PC-3 (cell line): Measurements from ENCODE around the gene CFTR.

Experiments
- CTCF ChIP-seq: fragments of 300-600 bp; sonication (generic); conservative IDR thresholded peaks from 2 replicates; pipeline ENCODE4 v1.5.1; 2017; ENCODE audit warnings: antibody characterized with exemption, low read depth, mild to moderate bottlenecking, low read length
- EZH2 ChIP-seq: fragments of 300-600 bp; sonication (generic); IDR thresholded peaks from one replicate; pipeline ENCODE4 v1.6.1; 2017; ENCODE audit warnings: antibody characterized with exemption, mild to moderate bottlenecking, low read length; ENCODE audit not compliant: unreplicated experiment

- TF ChIP-seq CTCF (no peak), EZH2 (no peak)
Measured at GRCh38 chr7:117704063-117704462, 224.2 kb downstream of the CFTR start.
